Inflammatory macrophage (primary cell): ENCODE data around the gene SLC46A3.
A peak's percentile ranks its signal among the peaks of the same experiment; 100 is the strongest.
"Not testable (repeated sequence)": the region's sequence is repeated elsewhere in the genome, so short reads cannot be mapped to it uniquely, and the experiment has no call there.

Experiments used
- DNase-seq, 2 donors: peaks; one replicate each; pipeline ENCODE4 v3.0.0-alpha.2; 2020 to 2022

SLC46A3 gene

DNA sequence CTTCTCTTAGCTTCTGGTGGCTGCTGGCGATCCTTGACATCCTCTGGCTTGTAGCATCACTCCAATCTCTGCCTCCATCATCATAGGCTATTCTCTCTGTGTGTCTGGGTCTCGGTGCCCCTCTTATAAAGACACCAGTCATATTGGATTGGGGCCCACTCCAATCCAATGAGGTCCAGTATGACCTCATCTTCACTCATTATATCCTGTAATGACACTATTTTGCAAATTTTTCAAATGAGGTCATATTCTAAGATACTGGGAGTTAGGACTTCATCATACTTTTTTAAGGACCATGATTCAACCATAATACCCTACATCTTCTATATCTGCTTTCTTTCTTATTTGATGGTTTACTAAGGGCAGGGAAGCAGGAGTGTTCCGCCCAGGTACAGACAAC is 12.0 kb upstream of the SLC46A3 start:
- no peak for DNase-seq

DNA sequence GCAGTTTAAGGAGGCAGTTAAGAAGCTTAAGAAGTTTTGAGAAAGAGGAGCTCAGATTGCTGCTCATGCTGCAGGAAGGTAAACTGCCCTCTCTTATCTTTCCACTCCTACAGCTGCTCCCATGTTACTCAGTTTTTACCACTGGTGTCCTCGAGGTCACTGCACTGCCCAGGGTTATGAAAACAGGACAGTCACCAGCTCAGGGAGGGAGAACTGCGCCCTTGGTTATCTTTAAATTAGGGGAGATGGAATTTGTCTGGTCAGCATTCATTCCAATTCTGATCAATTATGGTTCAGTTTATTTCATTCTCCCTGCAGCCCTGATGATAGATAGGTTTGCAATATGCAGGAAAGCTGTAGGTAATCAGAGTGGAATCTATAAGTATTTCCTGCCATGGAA is 10.8 kb upstream of the SLC46A3 start:
- no peak for DNase-seq

DNA sequence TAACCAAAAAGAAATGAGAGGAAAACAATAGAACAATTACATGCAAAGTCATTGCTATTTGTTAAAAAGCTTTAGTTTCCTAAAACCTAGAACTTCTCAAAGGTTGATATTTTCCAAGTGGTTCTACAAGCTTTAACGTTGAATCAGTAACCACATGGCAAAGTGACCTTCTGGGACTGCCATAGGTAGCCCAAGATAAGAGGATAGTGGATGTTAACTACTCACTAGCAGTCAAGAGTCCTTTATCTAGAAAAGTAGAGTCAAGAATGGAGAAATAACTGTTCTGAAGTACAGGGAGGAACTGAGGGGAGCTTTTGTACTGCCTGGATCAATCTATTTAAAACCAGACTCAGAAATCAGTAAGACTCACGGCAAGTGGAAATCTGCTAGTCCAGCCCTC is 9.9 kb upstream of the SLC46A3 start:
- no peak for DNase-seq

DNA sequence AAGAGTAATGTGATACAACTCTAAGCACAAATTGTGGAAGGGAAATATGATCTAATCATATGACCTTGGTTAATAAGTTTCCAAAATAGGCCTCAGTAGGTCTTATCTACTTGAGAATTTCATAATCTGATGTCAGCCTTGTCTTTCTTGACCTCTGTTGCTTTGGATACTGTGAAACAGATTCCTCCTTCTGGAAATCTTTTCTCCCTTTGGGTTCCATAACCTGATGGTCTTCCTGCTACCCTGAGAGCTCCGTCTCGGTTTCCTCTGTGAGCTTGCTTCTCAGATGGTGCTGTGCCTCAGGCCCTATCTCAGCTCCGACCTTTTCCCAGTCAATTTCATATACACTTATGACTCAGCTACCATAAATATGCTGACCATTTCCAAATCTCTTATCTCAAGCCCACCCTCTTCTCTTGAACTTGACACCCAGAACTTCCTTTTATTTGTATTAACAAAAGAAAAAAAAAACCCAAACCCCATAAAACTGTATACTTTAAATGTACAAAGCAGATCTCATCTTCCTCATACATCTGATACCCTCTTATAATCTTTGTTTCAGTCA is 6.4 kb upstream of the SLC46A3 start:
- DNase-seq: no peak

DNA sequence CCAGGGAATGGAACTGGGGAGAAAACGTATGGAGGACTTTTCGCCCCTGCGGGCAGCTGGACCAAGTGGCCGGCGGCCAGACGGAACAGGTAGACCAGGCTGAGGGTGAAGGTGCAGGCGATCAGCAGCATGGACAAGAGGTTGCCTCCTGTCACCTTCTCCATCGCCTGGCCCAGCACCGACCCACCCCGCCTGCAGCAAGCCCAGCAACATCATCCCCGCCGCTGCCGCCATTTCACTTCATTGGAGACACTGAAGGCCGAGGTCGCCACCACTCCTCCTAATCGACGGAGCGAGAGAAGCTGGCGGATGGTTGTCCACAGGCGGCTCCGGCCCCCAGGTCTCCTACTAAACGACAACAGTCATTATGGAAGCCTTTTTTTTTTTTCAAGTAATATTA is 5.0 kb upstream of the SLC46A3 start:
- DNase-seq: no peak

DNA sequence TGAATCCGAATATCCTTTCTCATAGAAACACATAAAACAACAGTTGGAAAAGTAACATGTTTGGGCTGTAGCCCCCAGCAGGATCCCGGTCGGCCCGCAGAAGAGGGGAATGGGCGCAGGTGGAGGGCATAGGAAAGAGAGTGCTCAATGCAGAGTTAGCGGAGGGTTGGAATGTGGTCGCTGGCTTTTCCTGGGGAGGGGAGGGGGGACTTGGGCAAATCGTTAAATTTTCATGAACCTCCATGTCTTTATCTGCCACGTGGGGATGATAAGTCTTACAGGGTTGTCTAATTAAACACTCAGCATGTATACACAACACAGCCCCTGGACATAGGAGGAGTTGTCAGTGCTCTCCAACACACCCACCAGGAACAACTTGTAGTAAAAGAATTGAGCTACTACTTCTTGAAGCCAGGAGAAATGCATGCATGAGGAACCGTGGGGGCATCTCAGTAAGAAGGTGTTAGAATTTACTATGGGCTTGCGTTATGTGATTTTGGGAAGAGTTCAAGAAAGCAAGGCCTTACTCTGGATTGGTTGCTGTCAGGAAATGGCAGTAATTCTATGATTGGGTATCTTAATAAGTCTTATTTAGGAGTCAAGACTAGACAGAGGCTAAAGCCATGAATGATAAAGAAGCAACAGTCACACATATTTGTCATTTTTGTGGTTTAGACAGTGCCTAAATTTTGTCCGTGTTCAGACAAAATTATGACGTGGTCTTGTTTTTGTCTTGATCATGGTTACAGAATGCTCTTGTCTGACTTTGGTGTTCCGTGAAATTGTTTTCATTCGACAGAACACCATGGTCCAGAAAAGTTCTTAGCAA is 671 bp upstream of the SLC46A3 start:
- no peak for DNase-seq

DNA sequence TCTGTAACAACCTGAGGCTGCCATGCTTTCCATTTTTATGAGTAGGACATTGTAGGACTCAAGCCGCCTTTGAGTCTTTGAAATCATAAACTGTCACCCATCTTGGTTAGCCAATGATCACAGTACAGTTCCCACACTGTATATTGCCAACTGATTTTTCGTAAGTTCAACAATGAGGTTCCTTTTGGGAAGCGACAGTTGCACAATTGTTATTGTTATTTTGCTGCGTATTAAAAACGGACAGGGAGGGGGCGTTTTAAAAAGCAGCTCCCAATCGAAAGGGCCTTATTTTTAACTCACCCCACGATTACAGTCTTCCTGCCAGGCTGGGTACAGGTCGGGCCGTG is 601 bp downstream of the SLC46A3 start:
- DNase-seq: peak; percentile 82 to 90

DNA sequence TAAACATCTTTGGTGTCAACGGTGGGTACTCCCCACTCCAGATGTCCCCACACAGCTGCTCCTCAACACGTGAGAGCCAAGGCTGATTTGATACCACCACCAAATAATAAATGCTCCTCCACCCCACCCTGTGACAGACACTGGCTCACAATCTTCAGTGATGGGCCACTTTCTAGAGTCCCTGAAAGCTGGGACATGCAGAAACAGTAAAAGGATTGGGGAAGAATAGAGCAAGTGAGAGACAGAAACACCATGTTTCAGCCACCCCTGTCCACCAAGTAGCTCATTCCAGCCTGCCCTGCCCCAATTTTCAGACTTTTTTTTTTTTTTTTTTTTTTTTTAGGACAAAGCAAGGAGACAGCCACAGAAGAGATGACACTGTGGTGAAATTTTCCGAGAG is 1.6 kb downstream of the SLC46A3 start:
- no peak for DNase-seq

DNA sequence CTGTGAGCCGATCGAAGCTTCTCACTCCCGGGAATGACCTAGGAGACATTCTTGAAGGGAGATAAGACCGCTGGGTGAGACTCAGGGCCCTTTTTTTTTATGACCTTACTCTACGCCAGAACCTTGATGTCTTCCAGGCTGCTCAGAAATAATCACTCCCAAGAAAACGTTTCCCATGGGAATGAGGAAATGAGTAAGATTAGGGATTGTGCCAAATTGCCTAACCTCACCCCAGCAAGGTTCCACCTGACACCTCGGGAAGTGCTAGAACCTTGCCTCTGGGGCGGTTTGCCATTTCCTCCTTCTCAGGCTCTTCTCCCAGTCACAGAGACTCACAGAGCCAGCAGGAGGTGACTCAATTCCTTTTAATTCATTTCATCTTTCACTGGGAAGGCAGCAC is 2.3 kb downstream of the SLC46A3 start:
- DNase-seq: peak in 1 of 2 donors; percentile 9

DNA sequence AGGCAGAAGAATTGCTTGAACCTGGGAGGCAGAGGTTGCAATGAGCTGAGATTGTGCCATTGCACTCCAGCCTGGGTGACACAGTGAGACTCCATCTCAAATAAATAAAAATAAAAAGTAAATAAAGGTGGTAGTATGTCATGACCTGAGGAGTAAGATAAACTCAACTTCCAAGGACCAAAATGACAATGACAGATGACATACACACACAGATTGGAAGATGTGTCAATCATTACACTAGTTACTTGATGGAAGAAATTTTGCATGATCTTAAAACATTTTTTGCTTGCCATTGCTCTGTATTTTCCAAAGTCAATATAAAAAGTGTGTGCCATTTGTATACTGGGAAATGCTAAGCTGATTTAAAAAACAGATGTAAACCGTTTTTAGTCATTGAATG is 4.1 kb downstream of the SLC46A3 start:
- no peak for DNase-seq

DNA sequence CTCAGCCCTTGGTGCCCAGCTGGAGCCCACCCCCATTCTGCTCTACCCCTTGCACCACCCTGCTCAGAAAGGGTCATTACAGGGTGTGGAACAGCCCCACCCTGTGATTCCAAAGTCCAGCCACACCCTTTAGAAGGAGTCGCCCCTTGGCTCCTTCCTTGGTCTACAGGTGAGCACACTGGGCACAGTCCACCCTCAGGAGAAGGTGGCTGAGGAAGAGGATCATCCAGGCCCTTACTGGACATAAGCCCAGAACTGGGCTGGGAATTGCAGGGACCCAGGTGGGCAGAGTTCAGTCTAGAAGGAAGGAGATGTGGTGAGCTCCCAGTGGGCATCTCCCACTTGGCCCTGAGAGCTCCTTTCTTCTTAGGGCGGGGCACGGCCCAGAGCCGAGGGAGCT is 8.6 kb downstream of the SLC46A3 start:
- DNase-seq: no peak

DNA sequence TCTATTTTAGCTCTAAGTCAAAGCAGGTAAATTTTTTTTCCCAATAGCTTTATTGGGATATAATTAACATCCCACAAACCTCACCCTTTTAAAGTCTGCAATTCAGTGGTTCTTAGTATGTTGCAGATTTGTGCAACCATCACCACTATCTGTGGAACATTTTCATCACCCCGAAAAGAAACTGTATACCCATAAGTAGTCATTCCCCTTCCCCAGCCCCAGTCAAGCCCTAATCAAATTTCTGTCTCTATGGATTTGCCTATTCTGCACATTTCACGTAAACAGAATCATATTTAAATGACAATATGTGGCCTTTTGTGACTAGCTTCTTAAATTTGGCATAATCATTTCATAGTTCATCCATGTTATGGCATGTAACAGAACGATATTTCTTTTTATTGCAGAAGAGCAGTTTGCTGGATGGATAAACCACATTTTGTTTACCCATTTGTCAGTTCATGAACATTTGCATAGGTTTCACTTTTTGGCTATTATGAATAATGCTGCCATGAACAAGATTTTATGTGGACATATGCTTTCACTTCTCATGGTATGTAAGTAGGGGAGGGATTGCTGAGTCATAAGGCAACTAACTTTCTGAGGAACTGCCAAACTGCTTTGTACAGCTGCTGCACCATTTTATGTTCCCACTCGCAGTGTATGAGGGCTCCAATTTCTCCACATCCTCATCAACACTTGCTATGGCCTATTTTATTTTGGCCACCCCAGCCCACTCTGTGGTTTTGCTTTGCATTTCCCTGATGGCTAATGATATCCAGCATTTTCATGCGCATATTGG is 10.9 kb downstream of the SLC46A3 start:
- peak; percentile 88 to 93 for DNase-seq

DNA sequence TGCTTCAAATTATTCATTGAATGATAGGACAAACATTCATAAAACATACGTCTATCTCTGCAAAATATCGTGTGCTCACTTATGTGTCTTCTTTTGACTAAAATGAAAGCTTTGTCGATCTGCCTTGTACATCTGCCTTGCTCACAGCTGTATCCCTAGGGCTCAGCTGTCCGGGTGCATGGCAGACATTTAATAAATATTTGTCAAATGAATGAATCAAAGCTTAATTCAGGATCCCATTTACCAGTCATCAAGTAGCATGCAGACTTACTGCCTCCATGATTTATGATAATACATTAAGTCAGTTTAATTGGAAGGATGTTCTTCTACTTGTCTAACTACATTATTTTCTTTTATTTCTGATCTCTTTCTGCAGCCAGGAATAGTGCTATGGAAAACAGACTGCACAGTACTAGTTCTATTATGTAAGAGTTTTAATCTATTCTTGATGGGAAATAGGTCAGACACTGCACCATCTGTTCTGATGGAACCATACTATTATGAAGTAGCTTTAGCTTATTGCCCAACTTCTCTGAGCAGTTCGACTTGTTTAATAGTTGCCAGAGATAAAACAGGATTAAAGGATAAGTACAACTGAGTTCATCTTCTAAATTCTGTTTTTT is 13.2 kb downstream of the SLC46A3 start:
- DNase-seq: peak; percentile 13 to 18

DNA sequence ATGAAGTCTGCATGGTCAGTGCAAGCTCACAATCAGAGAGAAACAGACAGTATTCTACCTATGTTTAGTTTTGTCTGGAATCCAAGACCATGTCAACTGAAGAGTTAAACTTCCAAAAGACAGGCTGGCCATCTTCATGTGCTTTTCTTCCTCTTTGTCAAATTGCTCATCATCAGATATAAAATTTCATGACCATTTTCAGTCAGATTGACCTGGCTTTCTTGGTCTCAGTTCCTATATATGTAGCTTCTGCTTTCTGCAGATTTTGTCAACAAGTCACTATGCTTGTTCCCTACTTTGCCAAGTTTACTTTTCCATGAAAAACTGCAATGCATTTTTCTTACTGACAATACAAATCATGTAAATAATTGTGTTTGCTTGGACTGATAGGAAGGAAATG is 13.9 kb downstream of the SLC46A3 start:
- DNase-seq: peak; percentile 67 to 83

DNA sequence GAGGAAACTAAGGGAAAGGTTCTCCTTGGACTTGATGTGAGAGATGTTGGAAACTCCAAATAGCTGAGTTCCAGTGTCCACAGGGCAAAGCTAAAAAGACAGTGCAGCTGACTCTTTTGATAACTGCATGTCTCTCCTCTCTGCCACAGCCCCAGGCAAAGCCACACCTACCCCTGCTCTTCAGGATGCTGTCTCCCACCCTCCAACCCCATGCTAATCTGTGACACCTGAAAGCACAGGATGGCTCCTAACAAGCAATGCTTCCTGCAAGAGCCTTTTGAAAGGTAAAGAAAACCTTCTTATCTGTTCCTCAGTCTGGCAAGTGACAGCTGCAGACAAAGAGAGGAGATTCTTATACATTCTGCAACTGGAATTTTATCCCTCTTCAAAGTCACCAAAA is 14.5 kb downstream of the SLC46A3 start:
- no peak for DNase-seq

DNA sequence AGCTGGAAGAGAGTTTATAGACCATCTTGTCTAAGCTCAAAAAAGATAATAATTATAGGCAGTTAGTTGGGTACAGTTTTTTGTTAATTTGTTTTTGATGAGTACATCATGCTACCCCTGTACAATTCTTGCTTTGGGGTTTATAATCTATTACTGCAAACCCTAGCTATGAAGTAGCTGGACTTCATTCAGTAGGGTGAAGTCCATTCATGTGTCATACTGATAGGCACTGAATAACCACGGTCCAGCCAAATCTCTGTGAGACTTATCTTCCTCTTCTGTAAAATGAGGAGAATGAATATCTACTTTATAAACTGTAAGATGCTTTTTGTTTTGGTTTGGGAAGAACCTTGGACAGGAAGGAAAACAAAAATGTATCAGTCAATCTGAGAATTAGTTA is 19.5 kb downstream of the SLC46A3 start:
- DNase-seq: no peak

DNA sequence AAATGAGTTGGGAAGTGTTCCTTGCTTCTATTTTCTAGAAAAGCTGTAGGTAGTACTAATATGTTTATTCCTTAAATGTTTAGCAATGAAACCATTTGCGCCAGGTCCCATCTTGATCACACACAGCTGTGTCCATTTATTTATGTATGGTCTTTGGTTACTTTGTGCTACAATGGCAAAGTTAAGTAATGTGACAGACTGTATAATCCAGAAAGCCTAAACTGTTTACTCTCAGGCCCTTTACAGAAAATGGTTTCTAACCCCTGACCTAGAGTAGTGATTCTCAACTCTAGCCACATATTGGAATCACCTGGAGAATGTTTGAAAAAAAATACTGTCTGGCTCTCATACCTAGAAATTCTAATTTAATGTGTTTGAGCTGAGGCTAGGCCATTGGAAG is 21.3 kb downstream of the SLC46A3 start:
- no peak for DNase-seq

DNA sequence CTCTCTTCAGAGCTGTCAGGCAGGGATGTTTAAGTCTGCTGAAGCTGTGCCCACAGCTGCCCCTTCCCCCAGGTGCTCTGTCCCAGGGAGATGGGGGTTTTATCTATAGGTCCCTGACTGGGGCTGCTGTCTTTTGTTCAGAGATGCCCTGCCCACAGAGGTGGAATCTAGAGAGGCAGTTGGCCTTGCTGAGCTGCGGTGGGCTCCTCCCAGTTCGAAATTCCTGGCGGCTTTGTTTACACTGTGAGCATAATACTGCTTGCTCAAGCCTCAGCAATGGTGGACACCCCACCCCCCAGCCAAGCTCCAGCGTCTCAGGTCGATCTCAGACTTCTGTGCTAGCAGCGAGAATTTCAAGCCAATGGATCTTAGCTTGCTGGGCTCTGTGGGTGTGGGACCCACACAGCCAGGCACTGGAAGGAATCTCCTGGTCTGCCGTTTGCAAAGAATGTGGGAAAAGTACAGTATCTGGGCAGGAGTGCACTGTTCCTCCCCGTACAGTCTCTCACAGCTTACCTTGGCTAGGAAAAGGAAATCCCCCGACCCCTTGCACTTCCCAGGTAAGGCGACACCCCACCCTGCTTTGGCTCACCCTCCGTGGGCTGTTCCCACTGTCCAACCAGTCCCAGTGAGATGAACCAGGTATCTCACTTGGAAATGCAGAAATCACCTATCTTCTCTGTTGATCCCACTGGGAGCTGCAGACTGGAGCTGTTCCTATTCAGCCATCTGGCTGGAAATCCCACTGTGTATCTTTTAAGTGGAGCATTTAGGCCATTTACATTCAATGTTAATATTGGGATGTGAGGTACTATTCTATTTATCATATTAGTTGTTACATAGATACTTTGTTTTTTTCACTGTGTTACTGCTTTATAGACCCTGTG is 24.9 kb downstream of the SLC46A3 start:
- DNase-seq: not testable (repeated sequence)

DNA sequence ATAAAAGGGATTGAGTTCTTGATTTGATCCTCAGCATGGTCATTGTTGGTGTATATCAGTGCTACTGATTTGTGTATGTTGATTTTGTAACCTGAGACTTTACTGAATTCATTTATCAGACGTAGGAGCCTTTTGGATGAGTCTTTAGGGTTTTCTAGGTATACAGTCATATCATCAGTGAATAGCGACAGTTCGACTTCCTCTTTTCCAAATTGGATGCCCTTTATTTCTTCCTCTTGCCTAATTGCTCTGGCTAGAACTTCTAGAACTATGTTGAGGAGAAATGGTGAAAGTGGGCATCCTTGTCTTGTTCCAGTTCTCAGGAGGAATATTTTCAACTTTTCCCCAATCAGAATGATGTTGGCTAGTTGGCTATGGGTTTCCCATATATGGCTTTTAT is 32.9 kb downstream of the SLC46A3 start:
- peak; percentile 15 to 41 for DNase-seq

DNA sequence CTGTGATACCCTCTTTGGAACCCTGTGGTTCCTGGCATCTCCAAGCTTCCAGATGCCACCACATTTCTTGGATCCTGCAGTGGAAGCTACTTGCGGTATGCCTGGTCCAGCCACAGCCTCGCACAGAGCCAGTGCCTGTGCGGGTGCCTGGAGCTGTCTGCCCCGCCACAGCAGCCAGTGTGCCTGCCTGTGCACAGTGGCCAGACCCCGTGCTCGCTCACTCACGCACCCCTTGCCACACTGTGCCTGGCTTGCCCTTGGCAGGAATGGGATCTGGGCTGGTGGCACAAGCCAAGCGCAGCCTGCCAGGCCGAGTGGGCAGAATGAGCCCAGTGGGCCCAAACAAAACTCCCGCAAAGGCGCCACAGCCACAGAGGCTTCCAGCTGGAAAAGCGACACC is 33.7 kb downstream of the SLC46A3 start:
- DNase-seq: no peak

DNA sequence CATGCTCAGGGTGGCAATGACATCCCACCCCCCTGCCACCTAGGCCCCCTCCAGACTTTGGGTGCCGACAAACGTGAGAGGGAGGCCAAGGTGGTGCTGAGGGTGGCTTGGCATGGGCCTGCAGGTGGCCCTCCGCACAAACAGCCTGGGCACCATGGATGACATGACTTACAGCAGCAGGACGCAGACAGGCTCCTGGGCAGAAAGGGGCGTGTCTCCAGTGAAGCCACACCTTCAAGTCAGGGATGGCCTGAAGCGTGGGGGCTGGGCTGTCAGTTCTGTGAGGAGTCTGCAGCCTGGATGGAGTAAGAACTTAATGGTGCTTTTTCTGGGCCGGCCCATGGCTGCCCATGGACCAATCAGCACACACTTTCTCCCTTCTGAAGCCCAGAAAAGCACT is 34.5 kb downstream of the SLC46A3 start:
- DNase-seq: no peak

DNA sequence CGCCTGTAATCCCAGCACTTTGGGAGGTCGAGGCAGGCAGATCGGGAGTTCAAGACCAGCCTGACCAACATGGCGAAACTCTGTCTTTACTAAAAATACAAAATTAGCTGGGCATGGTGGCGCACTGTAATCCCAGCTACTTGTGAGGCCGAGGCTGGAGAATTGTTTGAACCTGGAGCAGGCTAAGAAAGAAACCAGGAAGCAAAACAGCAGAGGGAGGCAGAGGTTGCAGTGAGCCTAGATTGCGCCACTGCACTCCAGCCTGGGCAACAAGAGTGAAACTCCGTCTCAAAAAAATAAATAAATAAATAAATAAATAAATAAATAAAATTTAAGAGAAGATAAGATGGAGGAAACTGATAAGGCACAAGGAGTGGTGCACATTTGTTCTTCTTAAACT is 35.6 kb downstream of the SLC46A3 start:
- peak in 1 of 2 donors; percentile 32 for DNase-seq
